GM18508 (cell line): ENCODE data around the gene FBXL13.

Experiments
- ATAC-seq: cut with Tn5 transposase; IDR thresholded peaks from one replicate; pipeline ENCODE4 v1.9.1; 2021; ENCODE audit warnings: moderate number of reproducible peaks; ENCODE audit not compliant: insufficient read depth, unreplicated experiment

The FBXL13 gene

DNA sequence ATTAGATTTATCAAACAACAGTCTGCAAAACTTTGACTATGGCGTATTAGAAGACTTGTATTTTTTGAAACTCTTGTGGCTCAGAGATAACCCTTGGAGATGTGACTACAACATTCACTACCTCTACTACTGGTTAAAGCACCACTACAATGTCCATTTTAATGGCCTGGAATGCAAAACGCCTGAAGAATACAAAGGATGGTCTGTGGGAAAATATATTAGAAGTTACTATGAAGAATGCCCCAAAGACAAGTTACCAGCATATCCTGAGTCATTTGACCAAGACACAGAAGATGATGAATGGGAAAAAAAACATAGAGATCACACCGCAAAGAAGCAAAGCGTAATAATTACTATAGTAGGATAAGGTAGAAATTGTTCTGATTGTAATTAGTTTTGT is 130.4 kb downstream of the FBXL13 start:
- ATAC-seq, result no peak

DNA sequence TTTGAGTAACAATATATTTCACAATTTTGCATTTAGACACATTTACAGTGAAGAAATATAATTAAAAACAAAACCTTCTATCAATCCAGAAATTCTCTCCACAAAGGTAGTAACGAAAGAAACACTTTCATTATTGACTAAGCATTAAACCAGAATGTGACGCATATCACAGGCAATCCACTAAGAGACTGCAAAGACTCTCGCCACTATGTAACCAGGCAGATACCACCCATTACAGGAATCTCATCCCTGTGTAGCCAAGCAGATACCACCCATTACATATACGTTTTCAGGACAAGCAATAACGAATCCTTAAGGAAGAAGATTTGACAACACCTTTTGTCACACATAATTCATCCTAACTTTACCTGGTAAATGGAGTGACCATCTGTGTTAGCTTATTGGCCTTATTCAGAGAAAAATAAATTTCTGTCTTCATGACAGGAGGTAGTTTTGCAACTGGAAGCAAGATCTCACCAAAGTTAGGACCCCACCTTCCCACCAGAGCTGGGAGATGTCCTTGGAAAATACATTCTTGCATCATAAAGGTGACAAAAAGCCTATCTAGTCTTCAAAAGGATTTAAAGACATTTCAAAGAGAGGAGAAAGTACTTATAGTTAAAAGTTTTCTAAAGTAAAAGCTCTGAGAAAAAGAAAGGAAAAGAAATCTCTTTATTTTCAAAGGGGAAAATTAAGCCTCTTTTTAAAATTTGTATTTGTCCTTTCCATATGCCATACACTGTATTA is 131.0 kb downstream of the FBXL13 start:
- no peak for ATAC-seq

DNA sequence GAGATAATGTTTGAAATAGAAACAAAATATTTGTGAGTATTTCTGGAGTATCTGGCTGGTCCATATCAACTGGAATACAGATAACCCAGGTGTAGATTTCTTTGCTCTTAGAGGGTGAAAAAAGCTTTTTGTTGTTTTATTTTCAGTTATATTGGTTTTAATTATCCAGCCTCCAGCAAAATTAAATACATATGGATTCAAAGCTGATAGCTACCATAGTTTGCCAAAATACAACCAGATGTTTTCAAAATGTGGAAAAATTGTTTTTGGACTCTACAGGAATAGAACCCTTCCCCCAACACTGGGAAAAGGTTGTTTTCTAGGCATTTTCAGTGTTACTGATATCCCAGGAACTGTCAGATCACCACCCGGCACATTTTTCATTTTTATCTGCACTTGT is 131.7 kb downstream of the FBXL13 start:
- ATAC-seq, result no peak

DNA sequence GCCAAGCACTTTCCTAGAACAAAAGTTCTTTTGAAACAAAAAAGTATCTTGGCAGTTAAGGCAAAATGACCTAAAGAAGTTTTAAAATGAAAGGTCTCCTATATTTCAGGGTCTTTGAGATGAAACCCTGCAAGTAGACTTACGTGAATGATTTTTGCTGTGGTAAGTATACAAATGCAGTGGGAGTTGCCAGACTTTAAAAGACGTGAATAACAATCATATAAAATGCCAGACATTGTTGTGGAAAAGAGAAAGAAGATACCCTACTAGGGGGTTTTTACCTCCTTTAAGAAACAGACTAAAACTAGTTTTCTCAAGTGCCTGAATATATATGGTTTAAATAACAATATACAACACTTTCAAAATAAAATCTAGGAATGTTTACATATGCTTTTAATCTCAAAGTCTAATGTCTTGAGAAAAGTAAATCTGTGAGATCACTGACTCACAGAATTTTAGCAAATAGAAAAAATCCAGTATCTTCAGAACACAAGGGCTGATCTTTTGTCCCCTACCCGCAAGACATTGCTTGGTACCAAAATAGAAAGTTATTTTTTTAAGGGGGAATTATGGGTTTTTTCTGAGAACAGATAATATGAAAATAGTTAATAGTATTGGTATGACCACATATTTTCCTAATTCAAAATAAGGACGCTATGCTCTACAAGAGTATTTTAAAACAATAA is 132.3 kb downstream of the FBXL13 start:
- no peak for ATAC-seq

DNA sequence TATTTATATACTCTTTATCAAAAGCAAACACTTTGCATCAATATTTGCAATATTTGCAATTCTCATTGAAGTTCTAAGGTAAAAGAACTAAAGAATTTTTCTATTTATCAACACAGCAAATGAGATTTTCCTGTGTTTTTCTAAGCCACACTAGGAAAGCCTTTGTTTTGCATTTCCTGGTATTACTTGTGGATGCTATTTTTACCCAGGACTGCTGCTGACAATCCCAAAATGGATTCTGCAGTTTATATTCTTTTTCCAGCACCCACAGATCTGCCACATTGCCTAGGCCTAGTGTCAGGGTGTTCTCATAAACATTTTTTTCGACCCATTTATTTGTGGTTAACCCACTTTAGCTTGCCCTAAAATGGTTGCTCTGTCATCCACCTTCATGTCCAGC is 135.9 kb downstream of the FBXL13 start:
- no peak for ATAC-seq

DNA sequence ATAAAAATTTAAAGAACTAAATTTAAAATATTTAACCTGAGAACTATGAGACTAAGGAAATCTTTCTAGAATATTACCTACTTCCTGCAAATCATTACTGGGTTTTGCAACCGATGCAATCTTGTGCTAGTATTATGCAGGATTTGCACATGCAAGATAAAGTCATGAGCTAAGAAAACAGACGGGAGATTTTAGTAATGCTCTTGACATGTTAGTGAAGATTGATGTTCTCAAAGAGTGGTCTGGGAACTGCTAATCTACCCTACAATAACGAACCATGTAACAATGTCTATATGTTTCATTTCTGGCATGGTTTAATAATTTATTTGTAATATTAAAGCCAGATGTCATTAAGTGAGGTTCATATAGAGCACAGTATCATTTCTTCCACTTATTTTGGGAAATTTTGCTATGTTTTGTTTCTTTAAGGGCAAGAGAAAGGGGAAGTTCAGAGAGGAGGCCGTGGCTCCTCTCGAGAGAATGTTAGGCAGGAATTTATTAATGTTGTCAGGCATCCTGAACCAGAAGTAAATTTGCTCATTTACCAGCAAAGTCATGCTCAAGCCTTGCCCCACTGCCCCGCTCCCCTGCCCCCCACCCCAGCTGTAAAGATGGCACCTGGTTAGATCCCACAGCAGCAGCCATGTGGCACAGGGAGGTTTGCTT is 139.0 kb downstream of the FBXL13 start:
- ATAC-seq, result no peak

DNA sequence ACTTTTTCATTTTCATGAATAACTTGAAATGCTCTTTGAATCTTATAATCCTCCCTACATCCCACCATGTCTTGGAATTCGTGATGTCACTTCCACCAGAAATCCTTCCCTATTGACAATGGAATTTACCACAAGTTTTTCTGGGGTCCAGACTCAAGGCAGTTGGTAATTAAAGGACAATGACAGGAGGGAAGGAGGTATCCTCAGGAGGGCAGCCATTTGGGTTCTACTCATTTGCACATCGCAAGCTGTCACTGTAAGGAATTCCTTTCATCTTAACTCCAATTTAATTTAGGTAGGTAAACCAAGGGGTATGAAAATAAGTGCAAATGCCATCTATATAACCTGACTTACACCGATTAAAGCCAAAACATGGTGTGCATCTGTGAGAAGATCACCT is 139.9 kb downstream of the FBXL13 start:
- no peak for ATAC-seq

DNA sequence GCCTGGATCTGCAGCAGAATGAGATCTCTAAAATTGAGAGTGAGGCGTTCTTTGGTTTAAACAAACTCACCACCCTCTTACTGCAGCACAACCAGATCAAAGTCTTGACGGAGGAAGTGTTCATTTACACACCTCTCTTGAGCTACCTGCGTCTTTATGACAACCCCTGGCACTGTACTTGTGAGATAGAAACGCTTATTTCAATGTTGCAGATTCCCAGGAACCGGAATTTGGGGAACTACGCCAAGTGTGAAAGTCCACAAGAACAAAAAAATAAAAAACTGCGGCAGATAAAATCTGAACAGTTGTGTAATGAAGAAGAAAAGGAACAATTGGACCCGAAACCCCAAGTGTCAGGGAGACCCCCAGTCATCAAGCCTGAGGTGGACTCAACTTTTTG is 140.4 kb downstream of the FBXL13 start:
- ATAC-seq, result no peak

DNA sequence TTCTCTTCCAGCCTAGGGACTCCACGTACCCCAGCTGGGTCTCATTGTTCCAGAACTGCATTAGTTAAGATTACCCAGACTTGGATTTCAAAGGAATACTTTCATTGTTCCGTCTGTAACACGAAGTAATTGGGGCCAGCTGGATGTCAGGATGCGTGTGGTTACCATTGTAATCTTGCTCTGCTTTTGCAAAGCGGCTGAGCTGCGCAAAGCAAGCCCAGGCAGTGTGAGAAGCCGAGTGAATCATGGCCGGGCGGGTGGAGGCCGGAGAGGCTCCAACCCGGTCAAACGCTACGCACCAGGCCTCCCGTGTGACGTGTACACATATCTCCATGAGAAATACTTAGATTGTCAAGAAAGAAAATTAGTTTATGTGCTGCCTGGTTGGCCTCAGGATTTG is 140.8 kb downstream of the FBXL13 start:
- no peak for ATAC-seq

DNA sequence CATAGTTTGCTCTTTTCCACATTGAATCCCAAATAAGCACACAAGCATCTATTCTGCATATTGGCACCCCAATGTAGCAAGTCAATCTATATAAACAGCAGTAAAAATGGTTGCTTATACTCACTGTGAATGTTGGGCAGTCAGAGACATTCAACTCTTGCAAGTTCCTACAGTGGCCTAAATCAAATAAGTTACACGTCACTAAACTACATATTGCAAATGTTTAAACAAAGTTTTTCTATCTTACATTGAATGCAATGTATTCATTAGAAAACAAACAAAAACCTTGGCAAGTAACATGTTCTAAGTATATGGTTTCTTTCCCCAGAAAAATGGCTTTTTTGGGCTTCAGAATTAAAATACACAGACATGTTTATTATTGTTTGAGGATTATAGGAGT is 142.8 kb downstream of the FBXL13 start:
- no peak for ATAC-seq

DNA sequence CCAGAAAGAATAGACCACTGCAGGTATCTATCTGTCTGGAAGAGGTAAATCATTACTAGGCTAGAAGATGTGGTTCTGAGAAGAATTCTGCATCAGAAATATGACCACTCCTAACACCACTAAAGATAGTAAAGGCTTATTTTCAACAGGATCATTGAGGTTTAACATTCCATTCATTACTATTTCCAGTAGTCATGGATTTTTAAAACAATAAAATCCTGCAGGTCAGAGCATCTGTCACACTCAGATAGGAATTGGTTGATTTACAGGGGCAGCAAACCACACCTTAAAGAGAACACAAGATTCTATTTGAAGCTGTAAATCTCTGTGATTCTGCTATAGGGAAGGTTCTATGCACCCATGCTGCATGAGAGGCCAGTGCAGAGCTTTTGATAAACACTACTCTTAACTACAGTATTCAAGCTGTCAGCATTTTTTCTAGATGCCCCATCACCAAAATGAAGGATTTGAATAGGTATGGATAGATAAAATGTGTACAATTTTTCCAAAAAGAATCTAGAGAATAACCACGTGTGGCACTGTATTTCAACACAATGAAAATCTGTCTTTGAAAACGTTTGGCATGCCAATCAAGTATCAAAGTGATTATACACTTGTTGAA is 147.2 kb downstream of the FBXL13 start:
- ATAC-seq, result no peak

DNA sequence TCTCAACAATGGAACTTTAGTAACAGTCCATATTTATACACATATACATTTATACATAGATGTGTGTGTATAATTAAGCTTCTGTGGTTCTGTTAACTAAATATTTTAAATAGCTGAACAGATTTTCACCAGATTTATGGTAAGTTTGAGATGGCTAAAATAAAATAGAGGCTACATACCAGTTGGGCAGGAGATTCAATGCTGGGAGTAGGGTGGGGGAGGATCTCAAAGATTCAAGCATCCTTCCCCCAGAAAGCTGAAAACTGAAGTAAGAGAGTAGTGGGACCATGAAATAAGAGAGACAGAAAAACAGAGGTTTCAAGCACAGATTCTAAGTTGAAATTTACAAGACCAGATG is 147.8 kb downstream of the FBXL13 start:
- ATAC-seq, result no peak

DNA sequence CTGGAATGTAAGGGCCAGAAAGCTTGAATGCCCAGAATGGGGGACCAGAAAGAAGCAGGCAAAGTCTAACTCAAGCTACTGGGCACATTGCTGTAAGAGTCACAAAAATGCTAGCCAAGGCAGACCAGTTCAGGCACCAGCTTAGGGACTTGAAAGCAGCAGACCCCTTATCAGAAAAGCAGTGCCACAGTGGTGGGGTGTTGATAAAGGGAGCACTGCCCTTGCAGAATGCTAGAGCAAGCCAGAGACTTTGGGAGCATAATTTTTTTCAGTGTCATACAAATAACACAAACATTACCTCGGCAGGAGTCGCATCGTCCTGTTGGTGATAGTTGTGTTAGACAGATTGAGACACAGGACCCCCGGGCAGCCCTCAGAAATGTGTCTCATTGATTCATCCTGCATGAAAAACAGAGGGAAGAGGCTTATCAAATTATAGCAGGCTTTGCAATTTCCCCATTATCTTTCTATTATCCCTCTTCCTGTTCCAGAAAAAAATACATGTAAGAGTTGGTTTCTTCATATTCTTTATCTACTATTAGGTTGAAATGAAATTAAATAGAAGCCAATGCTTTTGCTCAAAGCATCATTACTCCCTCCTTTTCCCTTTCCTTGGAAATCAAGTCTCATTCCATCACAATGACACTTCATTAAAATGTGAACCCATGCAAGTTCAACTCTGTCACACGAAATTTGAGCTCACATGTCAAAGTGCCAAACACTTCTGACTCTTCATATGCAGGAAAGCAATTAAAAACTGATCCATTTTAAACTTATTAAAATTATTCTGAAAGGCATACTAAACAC is 148.4 kb downstream of the FBXL13 start:
- ATAC-seq, result no peak

DNA sequence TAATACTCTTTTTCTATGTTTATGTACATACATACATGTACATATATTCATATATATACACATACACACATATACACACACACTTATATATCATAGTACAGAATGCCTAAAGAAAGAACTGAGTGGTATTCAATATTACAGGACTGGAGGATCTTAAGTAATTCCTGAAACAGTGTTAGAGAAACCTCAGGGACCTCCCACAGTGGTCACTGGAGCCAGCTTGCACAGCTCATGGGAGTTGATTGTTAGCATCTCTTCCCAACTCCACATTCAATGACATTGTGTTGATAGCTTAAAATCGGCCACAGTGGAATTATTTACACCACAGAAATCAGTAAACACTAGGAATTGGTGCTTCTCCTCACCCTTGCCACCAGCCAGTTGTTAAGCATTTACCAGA is 155.8 kb downstream of the FBXL13 start:
- no peak for ATAC-seq

DNA sequence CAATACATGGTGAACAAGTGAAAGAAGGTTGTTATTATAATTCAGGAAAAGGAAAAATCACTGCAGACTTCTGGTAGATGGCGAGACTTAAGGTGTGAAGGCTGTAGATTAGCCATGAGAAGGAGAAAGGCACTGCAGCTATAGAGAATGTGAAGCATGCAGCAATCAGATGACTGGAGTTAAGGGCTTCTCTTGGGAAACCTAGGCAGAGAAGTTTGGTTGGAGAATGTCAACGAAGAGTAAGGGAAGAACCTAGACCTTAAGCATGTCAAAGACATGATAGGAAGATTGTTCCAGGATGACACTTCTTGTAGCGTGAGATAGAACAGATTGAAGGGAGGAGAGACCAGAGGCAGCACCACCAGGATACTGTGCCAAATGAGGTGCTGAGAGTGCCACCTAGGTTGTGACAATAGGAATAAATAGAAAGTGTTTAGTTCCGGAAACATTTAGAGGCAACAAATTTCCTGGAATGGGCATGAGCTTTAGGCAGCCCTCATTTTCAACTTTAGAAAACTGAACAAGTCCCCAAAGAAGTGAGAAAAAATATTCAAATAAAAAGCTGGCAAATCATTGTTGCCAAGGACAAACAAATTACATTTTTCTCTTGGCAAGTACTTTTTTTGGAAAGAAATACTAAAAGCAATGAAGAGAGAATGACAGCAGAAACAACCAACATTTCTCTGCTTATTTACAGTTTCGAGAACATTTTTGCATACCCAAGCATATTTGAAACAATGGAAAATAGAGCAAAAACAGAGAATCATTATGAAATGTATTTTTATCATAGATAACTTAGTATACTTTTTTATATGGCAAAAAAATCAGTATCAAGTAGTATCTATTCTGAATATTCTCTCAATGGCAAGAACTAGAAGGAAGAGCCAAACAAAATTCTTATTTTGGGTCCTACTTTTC is 156.9 kb downstream of the FBXL13 start:
- no peak for ATAC-seq

DNA sequence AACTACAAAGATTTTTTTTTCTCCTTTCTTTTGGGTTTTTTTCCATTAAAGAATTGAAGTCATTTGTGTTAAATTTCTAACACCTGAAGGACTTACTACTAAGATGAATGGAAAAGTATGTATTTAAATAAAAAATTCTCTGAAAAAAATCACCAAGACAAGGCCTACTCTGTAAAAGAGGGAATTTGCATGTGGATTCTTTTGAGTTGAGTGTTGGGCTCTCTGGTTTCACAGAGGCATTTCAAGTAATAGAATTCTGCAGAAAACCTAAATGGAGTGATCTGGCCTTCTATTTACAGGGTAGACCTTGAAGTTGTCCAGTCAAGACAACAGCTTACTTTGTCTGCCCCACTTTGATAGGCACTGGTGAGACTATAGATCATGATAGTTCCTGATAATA is 157.7 kb downstream of the FBXL13 start:
- no peak for ATAC-seq

DNA sequence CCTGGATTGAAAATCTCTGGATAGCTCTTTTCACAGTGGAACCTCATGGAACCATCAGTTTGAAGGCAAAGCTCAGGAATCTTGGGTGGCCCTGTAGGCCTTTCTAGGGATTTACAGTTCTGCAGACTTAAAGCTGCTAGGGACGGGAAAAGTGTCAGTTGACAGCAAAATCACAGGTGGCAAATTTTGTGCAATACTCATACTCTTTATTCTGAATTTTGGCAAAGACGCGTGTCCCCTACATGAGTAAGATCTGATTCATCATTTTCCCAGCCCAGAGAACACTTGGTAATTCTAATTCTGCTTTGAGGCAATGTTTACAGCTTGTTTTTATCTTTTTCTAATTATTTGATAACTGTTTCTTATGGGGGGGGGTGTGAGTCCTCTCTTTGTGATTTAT is 158.2 kb downstream of the FBXL13 start:
- ATAC-seq, result no peak

DNA sequence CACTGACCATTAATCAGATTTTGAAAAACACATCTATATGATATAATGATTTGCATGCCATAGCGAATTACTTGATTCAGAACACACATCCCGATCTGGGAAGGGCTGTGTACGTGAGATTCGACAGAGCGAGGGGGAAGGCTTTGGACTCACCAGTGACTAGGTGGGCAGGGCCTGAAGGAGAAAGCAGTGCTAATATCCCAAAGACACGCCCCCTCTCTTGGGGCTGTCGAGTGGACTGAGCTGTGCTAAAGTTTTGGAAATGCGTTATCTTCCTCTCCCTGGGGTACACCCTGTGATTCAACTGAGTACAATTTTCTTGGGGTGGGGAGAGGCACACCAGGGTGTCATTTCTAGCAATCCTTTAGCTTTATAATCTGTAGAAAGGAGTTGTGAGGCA is 160.0 kb downstream of the FBXL13 start:
- no peak for ATAC-seq

DNA sequence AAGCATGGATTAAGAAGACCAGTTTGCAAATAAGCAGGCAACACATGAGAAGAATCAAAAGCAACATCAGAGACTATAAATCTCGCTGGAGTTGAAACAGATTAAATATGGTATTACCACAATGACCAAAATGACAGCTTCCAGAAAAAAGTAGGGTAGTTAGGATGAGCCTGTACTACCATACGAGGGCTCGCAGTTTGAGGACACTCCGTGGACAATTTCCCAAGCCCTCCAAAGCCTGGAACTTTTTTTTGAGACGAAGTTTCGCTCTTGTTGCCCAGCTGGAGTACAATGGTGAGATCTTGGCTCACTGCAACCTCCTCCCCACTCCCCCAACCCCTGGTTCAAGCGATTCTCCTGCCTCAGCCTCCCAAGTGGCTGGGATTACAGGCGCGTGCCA is 160.8 kb downstream of the FBXL13 start:
- ATAC-seq, result no peak
